ENCODE results near the gene APOF. TPM values are rescaled to one million over a fixed set of nuclear protein-coding genes. Genes with fewer than 3 reads are reported as not detected.

Gene APOF
- total RNA-seq, 4 donors from 2014 or later = not detected

DNA sequence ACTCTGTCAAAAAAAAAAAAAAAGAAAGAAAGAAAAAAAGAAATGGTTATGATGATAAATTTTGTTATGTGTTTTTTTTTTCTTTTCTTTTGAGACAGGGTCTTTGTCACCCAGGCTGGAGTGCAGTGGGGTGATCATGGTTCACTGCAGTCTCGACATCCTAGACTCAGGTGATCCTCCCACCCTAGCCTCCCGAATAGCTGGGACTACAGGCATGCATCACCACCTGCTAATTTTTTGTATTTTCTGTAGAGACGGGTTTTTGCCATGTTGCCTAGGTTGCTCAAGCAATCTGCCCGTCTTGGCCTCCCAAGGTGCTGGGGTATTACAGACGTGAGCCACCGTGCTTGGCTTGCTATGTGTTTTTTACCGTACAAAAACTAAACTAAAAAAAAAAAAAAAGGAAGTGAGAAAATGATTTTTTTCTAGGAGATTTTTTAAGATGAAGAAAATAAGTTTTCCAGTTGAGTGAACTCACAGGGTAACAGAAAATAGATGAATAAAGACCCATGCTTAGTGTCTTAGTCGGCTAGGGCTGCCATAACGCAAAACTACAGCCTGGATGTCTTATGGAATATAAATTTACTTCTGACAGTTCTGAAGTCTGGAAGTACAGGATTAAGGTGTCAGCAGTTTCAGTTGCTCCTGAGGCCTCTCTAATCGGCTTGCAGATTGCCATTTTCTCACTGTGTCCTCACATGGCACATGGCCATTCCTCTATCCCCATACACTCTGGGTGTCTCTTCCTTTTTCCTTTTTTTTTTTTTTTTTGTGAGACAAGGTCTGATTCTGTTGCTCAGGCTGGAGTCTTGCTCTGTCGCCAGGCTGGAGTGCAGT is 13.2 kb upstream of the APOF start:
- Histone ChIP-seq H3K4me1 (no peaks in the 10 kb centered on the region), H3K27me3 (no peaks in the 10 kb centered on the region), H3K4me3 (no peak overlapping the region), H3K36me3 (no peaks in the 10 kb centered on the region), H3K27ac (no peak overlapping the region), H3K9me3 (no peaks in the 10 kb centered on the region)
- 74 to 75% methylated on average over 11 of the region's 11 CpGs for WGBS, 2 donors
- TF ChIP-seq, protein P1, sequence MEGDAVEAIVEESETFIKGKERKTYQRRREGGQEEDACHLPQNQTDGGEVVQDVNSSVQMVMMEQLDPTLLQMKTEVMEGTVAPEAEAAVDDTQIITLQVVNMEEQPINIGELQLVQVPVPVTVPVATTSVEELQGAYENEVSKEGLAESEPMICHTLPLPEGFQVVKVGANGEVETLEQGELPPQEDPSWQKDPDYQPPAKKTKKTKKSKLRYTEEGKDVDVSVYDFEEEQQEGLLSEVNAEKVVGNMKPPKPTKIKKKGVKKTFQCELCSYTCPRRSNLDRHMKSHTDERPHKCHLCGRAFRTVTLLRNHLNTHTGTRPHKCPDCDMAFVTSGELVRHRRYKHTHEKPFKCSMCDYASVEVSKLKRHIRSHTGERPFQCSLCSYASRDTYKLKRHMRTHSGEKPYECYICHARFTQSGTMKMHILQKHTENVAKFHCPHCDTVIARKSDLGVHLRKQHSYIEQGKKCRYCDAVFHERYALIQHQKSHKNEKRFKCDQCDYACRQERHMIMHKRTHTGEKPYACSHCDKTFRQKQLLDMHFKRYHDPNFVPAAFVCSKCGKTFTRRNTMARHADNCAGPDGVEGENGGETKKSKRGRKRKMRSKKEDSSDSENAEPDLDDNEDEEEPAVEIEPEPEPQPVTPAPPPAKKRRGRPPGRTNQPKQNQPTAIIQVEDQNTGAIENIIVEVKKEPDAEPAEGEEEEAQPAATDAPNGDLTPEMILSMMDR (IDR thresholded peaks at IDR 0.05) = no peak
- no peak for TF ChIP-seq EP300 (IDR thresholded peaks at IDR 0.05)
- no peak for TF ChIP-seq POLR2A (IDR thresholded peaks at IDR 0.05)
- no peak for DNase-seq (ENCODE audit: low spot score in 2 of 2)

- no peak for DNase-seq (ENCODE audit: low spot score in 2 of 2)
- WGBS, 2 donors = 77 to 82% methylated on average over 7 of the region's 7 CpGs
- Histone ChIP-seq H3K9me3 (no peaks in the 10 kb centered on the region), H3K4me1 (no peaks in the 10 kb centered on the region), H3K4me3 (no peak overlapping the region), H3K36me3 (no peaks in the 10 kb centered on the region), H3K27ac (no peak overlapping the region), H3K27me3 (no peaks in the 10 kb centered on the region)
- TF ChIP-seq, protein P1 (IDR thresholded peaks at IDR 0.05) = no peak
- no peak for TF ChIP-seq POLR2A (IDR thresholded peaks at IDR 0.05)
- no peak for TF ChIP-seq EP300 (IDR thresholded peaks at IDR 0.05)
Measured at GRCh38 chr12:56374726-56375597, 12.3 kb upstream of the APOF start.

DNA sequence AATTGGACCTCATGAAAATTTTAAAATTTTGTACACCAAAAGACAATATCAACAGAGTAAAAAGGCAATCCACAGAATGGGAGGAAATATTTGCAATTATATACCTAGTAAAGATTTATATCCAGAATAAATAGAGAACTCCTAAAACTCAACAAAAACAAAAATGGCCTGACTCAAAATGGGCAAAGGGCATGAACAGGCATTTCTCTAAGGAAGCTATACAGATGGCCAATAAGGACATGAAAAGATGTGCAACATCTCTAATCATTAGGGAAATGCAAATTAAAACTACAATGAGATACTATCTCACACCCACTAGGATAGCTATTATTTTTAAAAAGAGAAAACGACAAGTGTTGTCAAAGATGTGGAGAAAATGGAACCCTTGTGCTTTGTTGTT is 10.9 kb upstream of the APOF start:
- Histone ChIP-seq H3K4me1 (no peaks in the 10 kb centered on the region), H3K4me3 (no peak overlapping the region), H3K9me3 (no peaks in the 10 kb centered on the region), H3K36me3 (no peaks in the 10 kb centered on the region), H3K27me3 (no peaks in the 10 kb centered on the region), H3K27ac (no peak overlapping the region)
- no peak for DNase-seq (ENCODE audit: low spot score in 2 of 2)
- TF ChIP-seq POLR2A (IDR thresholded peaks at IDR 0.05) = no peak
- TF ChIP-seq EP300 (IDR thresholded peaks at IDR 0.05) = no peak
- TF ChIP-seq, protein P1 (IDR thresholded peaks at IDR 0.05) = no peak
- WGBS, 2 donors = 91 to 97% methylated on average over 1 of the region's 1 CpG

DNA sequence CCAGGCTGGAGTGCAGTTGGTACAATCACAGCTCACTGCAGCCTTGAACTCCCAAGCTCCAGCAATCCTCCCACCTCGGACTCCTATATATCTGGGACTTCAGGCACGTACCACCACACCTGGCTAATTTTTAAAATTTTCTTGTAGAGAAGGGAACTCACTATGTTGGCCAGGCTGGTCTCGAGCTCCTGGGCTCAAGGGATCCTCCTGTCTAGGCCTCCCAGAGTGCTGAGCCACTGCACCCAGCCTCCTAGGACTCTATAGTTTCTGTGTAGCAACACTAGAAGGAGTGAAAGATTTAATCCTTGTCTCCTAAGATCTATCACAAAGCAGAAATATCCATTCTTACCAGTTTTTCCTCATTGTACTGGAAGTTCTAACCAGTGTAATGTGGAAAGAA is 4.3 kb upstream of the APOF start:
- Histone ChIP-seq H3K36me3 (no peaks in the 10 kb centered on the region), H3K9me3 (no peaks in the 10 kb centered on the region), H3K27me3 (no peaks in the 10 kb centered on the region), H3K4me1 (no peaks in the 10 kb centered on the region), H3K27ac (no peak overlapping the region), H3K4me3 (no peak overlapping the region)
- DNase-seq (ENCODE audit: low spot score in 2 of 2) = no peak
- WGBS, 2 donors = 90 to 91% methylated on average over 3 of the region's 3 CpGs
- no peak for TF ChIP-seq POLR2A (IDR thresholded peaks at IDR 0.05)
- TF ChIP-seq EP300 (IDR thresholded peaks at IDR 0.05) = no peak
- TF ChIP-seq, protein P1 (IDR thresholded peaks at IDR 0.05) = no peak

Measured in tibial nerve (tissue), 4 donors.